GM19372 (cell line): ENCODE measurements around the gene BTBD7.

Source experiments
- ATAC-seq: cut with Tn5 transposase; IDR thresholded peaks from one replicate; pipeline ENCODE4 v1.9.1; 2021; ENCODE audit warnings: mild to moderate bottlenecking, low read depth, moderate library complexity; ENCODE audit not compliant: unreplicated experiment

The BTBD7 gene

DNA sequence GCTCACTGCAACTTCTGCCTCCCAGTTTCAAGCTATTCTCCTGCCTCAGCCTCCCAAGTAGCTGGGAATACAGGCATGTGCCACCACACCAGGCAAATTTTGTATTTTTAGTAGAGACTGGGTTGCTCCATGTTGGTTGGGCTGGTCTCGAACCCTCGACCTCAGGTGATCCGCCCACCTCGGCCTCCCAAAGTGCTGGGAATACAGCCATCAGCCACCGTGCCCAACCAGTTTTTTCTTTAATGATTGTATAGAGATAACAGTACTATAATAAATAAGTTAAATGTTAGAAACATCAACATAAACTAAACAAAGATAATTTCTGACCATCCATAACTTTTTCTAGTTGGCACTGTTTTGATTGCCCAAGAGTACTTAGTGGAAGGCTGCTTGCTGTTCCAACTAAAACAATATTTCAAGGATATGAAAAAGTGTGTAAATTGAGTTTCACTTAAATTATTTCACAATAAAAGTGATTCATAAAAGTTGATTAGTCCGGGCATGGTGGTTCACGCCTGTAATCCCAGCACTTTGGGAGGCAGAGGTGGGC, 131.6 kb downstream of the BTBD7 start:
- no peak for ATAC-seq

DNA sequence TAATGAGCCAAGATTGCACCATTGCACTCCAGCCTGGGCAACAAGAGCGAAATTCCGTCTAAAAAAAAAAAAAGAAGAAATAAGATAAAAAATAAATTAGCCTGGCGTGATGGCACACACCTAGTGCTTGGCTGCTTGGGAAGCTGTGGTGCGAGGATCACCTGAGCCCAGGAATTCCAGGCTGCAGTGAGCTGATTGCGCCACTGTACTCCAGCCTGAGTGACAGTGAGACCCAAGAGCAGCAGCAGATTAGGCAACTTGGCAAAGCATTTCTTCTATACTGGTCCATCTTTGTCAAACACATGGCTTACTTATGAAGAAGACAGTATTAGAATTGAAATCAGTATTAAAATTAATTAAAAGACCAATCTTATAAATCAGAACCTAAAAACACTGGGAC, 132.3 kb downstream of the BTBD7 start:
- no peak for ATAC-seq

DNA sequence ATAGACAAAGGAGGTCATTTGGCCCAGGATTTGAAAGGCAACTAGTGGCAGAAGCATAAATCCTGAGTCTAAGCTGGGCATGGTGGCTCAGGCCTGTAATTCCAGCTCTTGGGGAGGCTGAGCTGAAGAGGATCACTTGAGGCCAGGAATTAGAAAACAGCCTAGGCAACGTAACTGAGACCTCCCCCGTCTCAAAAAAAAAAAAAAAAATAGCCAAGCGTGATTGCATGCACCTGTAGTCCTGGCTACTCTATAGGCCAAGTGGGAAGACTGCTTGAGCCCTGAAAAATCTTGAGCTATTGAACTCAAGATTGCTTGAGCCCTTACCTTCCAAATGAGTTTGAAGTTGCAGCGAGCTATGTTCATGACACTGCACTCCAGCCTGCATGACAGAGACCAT, 133.8 kb downstream of the BTBD7 start:
- ATAC-seq: no peak

DNA sequence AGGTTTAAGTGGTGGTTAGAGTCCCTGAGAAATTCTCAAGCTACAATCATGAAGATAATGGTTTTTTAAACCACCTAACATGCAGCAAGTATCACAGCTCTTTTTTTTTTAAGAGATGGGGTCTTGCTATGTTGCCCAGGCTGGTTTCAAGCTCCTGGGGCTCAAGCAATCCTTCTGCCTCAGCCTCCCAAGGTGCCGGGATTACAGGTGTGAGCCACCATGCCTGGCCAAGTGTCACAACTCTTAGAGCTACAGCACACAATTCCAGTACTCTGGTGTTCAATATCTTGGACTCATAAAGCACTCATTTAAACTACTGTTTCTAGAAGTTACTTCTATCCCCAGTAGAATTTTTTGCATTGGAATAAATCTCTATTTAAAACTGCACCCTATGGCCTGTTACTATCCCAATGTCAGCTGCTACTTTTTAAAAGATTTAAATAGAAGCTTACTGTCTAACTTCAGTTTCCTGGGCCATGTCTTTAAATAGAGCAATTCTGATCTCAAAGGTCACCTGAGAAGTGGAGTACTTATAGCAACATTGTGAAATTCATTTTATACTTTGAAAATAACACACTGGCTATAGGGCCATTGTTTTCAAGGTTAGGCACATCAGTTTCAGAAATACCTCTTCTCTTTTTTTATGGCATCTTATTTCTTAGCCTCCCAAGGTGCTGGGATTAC, 137.4 kb downstream of the BTBD7 start:
- no peak for ATAC-seq
